GM21381 (cell line): ENCODE results near the gene FSCN2.

ENCODE experiments used
- ATAC-seq: cut with Tn5 transposase; IDR thresholded peaks from one replicate; pipeline ENCODE4 v1.9.1; 2021; ENCODE audit warnings: mild to moderate bottlenecking, moderate library complexity; ENCODE audit not compliant: unreplicated experiment

Gene FSCN2

GRCh38 chr17:81489998-81490992, 37.9 kb upstream of the FSCN2 start:
- no peak for ATAC-seq

- no peak for ATAC-seq
These were observed 37.0 kb upstream of the FSCN2 start for GRCh38 chr17:81491181-81491581.

- ATAC-seq = no peak
These were observed 36.4 kb upstream of the FSCN2 start for GRCh38 chr17:81491761-81492160.

GRCh38 chr17:81492202-81492601, 36.0 kb upstream of the FSCN2 start:
- no peak for ATAC-seq

- no peak for ATAC-seq
These were observed 35.5 kb upstream of the FSCN2 start for GRCh38 chr17:81492706-81493105.

GRCh38 chr17:81493198-81494038, 34.8 kb upstream of the FSCN2 start:
- no peak for ATAC-seq

GRCh38 chr17:81494626-81495377, 33.4 kb upstream of the FSCN2 start:
- no peak for ATAC-seq

- no peak for ATAC-seq
These were observed 29.1 kb upstream of the FSCN2 start for GRCh38 chr17:81498953-81499600.

GRCh38 chr17:81499601-81499970, 28.6 kb upstream of the FSCN2 start:
- ATAC-seq = no peak

GRCh38 chr17:81500047-81500446, 28.1 kb upstream of the FSCN2 start:
- no peak for ATAC-seq

GRCh38 chr17:81502471-81503017, 25.6 kb upstream of the FSCN2 start:
- ATAC-seq = no peak

- ATAC-seq = no peak
These were observed 24.6 kb upstream of the FSCN2 start for GRCh38 chr17:81503619-81504018.

GRCh38 chr17:81508639-81509206, 19.5 kb upstream of the FSCN2 start:
- ATAC-seq = no peak

- no peak for ATAC-seq
These were observed 18.8 kb upstream of the FSCN2 start for GRCh38 chr17:81509207-81509971.

- ATAC-seq = no peak
These were observed 18.0 kb upstream of the FSCN2 start for GRCh38 chr17:81509972-81510784.

GRCh38 chr17:81510785-81511553, 17.2 kb upstream of the FSCN2 start:
- no peak for ATAC-seq

GRCh38 chr17:81511554-81511803, 16.7 kb upstream of the FSCN2 start:
- no peak for ATAC-seq
